HG03103 (cell line): ENCODE results near the gene MCF2L2.
"Not testable (repeated sequence)": the region's sequence is repeated elsewhere in the genome, so short reads cannot be mapped to it uniquely, and the experiment has no call there.

Experiments used
- ATAC-seq: cut with Tn5 transposase; IDR thresholded peaks from one replicate; pipeline ENCODE4 v1.9.1; 2021; ENCODE audit warnings: low read depth; ENCODE audit not compliant: unreplicated experiment

Gene MCF2L2, protein sequence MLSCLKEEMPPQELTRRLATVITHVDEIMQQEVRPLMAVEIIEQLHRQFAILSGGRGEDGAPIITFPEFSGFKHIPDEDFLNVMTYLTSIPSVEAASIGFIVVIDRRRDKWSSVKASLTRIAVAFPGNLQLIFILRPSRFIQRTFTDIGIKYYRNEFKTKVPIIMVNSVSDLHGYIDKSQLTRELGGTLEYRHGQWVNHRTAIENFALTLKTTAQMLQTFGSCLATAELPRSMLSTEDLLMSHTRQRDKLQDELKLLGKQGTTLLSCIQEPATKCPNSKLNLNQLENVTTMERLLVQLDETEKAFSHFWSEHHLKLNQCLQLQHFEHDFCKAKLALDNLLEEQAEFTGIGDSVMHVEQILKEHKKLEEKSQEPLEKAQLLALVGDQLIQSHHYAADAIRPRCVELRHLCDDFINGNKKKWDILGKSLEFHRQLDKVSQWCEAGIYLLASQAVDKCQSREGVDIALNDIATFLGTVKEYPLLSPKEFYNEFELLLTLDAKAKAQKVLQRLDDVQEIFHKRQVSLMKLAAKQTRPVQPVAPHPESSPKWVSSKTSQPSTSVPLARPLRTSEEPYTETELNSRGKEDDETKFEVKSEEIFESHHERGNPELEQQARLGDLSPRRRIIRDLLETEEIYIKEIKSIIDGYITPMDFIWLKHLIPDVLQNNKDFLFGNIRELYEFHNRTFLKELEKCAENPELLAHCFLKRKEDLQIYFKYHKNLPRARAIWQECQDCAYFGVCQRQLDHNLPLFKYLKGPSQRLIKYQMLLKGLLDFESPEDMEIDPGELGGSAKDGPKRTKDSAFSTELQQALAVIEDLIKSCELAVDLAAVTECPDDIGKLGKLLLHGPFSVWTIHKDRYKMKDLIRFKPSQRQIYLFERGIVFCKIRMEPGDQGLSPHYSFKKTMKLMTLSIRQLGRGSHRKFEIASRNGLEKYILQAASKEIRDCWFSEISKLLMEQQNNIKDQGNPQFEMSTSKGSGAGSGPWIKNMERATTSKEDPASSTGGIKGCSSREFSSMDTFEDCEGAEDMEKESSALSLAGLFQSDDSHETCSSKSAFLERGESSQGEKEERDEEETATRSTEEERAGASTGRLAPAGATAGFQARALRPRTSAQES

DNA sequence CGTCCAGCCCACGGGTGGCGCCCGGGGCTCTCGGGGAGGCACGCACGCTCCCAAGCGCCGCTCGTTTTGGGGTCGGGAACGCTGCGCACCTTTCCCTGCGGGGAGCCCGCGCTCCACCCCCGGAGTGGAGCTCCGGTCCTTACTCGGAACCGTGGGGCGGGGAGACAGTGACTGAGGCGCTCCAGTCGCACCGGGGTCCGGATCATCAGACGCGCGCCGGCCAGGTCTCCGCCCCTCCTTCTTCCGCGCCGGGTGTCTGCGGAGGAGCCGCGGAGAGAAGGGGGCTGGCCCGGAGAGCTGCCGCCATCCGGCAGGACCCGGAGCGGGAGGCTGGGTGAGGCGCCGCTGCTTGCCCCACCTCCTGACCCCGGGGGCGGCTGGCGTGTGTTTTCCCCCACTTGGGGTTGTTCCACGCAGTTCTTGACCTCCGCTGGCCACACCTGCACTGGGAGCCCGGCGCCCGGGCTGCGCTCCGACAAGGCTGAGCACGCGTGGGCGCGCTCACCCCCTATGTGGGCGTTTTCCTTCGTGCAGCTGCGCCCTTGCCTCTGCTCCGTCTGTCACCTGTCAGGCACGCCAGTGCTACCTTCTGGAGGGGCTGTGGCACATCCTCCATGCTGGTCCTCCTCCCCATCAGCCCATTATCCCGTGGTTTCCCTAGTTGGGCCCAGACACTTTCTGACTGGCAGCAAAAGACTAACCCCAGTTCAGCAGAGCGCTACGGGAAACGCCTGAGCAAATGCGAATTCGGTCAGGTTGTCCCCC is at the start of gene MCF2L2:
Gene MCF2L2 (minus strand): TSS at position 173 of the 765 bp plus-strand sequence. CDS start 642 bp downstream, outside the sequence.
- peak; percentile 77 for ATAC-seq

DNA sequence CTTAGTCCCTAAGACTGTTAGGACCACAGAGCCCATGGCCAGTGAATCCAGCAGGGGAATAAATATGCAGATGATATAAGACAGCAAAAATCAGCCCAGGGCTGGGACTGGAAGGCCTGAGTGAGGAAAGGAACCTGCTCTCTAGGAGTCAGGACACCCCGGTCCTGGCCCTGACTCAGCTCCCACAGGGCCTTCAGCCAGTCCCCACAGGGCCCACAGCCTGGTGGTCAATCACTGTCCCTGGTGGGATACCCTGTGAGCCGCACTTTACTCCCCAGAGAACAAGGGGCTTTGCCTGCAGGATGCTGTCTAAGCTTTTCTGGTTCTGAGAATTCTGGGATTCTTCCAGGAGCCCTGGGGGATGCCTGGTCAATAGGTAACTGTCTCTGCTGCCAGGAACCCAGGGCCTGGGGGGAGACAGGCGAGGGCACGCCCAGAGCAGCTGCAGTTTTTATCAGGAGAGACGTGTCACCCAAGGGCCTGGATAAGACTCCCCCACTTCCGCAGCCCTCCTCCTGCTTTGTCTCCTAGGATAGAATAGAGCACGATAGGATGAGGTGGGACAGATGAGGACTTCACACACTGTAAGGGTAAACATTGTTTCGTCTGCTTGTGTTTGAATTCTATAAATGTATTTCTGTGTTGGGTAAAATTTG is 49.5 kb upstream of the MCF2L2 start:
- ATAC-seq, result no peak

DNA sequence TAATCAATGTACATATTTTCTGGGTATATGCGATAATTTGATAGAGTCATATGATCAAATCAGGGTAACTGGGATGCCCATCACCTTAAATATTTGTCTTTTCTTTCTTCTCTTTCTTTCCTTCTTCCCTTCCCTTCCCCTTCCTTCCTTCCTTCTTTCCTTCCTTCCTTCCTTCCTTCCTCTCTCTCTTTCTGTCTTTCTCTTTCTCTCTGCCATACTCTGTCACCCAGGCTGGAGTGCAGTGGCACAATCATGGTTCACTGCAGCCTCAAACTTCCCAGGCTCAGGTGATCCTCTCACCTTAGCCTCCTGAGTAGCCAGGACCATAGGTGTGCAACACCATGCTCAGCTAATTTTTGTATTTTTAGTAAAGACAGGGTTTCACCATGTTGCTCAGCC is 47.3 kb upstream of the MCF2L2 start:
- not testable (repeated sequence) for ATAC-seq

DNA sequence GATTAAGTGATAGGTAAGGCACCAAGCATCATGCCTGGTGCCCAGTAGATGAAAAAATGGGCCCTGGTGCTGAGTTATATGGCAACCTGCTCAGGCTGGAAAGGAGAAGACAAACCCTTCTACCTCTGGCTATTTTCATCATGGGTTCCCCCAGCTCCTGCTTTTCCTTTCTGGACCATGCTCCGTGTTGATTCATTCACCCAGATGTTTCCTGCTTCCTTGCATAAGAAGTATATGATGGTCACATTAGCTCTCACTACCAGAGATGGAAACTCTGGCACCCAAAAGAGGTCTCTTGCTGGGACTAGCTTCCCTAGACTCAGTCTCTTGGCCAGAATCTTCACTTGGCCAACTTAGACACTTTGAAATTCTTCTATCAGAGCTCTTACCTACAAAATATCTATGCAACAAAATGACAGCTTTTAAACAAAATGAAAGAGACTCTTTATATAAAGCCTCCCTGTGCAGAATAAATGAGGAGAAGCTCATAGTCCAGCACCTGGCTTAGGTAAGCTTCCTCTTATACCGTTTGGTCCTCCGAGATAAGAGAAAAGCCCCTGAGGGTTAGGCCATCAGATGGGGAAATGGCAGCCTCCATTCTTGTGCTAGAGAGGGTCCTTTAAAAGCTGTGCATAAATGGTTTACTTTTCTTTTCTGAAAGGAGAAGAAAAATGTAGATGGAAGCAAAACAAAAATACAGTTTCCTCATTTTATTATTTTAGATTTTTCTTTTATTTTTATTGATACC is 46.8 kb upstream of the MCF2L2 start:
- no peak for ATAC-seq

DNA sequence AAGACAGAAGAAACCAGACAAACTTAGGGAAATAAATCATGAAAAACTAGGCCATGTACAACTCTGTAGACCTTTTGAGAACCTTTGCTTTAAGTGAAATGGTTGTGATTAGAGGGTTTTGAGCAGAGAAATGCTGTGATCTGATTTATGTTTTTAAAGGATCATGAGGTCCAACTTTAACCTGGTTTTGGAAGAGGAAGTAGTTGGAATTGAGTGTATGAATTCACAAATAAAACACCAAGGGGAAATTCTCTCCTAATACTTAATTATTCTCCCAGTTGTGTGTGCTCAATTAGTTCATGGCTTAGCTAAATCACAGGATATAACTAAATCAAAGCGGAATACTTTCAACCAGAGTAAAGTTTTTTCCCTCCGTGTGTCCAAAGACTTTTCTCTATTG is 45.5 kb upstream of the MCF2L2 start:
- no peak for ATAC-seq

DNA sequence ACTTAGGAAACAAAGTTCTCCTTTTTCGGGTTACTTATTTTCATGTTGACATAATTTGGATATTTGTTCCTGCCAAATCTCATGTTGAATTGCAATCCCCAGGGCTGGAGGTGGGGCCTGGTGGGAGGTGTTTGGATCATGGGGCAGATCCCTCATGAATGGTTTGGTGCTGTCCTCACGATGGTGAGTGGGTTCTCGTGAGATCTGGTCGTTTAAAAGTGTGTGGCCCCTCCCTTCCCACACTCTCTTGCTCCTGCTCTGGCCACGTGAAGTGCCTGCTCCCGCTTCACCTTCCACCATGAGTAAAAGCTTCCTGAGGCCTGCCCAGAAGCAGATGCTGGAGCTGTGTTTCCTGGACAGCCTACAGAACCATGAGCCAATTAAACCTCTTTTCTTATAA is 43.7 kb upstream of the MCF2L2 start:
- ATAC-seq, result no peak

DNA sequence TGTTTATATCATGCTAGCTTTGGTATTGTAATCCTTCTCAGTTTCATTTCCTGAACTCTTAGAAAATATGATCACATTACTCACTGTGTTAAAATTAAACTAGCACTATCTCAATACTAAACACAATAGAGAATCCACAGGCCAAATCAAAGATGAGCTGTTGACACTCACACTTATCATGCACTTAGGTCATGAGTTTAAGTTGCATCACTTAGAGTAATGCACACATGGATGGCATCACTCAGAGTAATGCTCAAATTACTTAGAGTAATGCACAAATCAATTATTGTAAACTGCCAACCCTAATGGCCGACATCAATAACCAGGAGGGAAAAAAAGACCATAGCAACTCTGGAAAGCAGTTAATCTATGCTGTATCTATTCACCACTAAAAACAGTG is 40.0 kb upstream of the MCF2L2 start:
- no peak for ATAC-seq

DNA sequence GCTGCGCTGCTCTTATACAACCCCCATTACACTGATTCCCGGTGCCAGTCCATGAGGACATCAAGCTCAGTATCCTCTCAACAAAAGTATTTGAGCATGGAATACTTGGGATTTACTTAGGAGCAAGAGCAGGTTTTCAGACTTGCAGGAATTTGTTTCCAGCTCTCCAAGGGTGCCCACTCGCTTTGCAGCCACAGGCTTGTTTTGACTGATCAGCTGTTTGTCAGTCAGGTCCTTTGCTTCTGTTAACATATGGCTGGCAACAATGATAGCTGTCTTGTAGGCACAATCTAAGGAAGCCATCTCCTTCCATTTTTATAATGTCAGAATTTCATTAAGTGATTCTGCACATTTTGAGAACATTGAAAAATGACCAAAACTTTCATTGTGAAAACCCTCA is 38.2 kb upstream of the MCF2L2 start:
- no peak for ATAC-seq

DNA sequence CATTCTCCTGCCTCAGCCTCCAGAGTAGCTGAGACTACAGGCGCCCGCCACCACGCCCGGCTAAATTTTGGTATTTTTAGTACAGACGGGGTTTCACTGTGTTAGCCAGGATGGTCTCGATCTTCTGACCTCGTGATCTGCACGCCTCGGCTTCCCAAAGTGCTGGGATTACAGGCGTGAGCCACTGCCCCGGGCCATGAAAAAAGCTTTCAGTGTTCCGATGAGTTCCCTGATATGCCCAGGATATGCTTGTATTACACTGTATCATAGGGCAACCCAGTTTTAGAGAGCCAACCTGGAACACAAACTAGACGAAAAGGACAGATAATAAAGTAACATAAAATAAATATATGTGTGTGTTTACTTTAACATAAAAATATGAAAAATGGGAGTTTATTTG is 37.3 kb upstream of the MCF2L2 start:
- ATAC-seq, result not testable (repeated sequence)

DNA sequence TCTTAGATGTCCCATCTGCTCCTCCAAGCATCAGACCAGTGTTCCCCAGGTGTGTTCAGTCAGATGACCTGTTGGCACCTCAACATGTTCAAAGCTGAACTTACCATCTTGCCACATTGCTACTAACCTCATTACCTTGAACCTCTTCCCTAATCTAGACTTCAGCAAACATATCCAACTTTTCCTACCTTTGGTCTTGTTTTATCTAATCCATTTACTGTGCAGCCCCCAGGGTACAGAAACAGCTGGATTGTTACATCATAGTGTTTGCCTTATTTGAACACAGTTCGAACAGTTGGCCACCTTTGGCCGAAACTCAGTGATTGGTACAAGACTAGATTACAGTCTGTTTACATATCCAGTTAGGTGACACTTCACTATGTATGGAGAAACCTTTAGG is 36.1 kb upstream of the MCF2L2 start:
- no peak for ATAC-seq

DNA sequence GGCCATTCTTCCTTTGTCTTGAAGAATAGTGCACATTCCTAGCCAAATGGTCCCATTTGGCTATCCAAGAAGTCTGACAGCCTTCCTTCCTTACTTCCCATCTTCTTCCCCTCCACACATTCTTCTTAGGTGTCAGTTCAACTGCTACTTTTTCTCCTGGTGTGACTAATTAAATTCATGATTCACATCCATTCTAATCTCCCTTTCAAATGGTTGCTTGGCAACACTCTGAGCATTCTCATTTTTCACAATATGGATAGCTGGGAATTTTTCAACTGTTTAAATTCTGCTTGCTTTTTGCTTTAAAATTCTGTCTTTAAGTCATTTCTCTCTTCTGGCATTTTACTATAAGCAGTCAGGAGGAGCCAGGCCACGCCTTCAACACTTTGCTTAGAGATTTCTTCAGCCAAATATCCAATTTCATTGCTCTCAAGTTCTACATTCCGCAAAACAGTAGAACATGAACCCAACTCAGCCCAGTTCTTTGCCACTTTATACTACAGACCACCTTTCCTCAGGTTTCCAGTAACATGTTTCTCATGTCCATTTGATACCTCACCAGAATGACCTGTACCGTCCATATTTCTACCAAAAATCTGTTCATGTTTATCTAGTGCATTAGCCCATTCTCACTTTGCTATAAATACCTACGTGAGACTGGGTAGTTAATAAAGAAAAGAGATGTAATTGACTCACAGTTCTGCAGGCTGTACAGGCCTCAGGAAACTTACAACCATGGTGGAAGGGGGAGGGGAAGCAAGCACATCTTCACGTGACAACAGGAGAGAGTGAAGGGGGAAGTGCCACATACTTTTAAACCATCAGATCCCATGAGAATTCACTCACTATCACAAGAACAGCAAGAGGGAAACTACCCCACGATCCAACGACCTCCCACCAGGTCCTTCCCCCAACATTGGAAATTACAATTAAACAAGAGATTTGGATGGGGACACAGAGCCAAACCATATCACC is 31.9 kb upstream of the MCF2L2 start:
- no peak for ATAC-seq

DNA sequence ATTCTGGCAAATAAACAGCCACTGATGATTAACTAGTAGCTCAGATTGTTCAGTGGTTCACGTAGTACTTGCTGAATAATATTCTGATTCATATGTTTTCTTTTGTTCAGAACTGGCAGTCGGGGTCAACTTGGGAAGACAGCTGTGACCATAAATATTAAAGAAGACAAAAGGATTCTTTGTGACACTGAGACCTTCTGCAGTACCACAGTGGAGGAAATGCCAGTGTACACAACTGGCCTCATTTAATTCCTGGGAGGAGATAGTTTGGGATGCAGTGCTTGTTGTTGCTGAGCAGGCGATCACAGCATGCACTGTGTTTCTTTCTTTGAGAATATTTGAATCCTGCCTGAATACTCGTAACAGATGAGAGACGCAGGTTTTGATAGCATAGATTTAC is 26.7 kb upstream of the MCF2L2 start:
- ATAC-seq, result no peak

DNA sequence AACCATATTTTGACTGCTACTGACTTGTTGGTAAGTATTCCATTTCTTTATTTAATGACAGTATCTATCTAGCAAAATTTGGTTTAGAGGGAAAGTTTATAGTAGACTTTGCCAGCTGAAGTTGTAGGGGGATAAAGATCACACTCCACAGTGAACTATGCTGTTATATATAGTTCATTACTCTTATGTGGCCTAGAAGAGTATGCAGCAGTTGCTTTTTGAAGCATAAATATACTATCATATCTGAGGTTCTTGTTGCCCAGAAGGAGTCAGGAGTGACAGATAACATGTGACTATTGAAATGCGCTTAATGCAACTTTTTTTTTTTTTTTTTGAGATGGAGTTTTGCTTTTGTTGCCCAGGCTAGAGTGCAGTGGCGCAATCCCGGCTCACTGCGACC is 25.6 kb upstream of the MCF2L2 start:
- ATAC-seq, result no peak

DNA sequence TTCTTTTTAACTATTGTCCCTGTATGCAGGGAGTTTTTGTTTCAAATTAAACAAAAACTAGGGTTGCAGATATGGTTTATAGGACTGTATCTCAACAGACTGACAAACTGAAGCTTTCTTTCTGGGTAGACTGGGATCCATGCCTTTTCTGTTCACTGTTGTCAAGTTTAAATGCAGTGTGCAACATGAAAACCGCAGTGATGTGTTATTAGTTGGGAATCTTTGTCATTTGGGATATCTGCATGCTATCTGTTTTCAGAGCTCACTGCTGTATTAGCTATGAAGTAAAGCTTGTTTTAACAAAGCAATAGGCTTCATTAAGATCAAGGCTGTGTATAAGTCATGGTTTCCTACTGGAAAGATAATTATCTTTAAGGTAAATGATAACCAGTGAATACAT is 21.4 kb upstream of the MCF2L2 start:
- no peak for ATAC-seq

DNA sequence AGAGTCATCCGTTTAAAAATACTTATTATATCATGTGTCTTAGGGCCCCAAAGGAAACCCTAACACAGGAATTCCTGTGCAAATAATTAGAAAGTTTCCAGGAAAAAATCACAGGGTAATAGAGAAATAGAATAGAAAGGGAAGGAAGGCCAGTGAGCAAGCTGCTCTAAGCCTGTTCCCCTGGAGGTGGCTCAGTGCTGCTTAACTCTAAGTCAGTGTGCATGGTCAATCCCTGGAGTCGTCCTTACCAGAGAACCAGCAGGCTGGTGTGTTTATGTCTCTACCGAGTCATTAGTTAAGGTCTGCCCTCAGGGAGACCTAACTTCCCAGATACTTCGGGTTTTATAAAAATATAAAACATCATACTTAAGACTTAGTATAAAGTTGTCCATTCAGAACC is 21.0 kb upstream of the MCF2L2 start:
- no peak for ATAC-seq

DNA sequence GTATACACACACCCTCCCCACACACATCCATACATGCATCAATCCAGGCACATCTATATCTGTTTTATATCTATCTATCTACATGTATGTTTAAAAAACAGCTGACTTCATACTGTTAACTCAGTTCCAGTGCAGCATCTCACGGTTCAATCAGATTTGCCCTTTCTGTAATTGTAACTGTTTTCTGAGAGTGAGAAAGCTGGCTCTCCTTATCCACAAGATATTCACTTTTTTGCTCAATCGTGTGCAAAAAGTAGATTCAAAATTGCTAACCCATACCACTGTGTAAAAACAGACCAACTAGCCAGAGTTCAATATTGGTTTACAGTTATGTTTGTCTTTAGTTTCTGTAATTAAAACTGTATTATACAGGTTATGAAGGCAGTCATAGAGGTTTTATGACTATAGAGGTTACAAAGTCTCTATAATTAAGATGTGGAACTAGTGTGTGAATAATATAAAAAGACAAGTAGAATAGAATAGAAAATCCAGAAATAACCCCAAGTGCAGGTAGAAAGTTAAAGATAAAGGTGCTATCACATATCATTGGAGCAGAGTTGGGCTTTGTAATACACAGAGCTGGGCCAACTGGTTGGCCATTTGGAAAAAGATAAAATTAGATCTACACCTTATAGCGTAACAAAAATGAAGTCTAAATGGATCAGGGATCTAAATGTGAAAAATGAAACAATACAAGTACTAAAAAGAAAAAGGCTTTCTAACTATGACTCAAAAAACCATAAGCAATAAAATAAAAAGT is 20.1 kb upstream of the MCF2L2 start:
- no peak for ATAC-seq

DNA sequence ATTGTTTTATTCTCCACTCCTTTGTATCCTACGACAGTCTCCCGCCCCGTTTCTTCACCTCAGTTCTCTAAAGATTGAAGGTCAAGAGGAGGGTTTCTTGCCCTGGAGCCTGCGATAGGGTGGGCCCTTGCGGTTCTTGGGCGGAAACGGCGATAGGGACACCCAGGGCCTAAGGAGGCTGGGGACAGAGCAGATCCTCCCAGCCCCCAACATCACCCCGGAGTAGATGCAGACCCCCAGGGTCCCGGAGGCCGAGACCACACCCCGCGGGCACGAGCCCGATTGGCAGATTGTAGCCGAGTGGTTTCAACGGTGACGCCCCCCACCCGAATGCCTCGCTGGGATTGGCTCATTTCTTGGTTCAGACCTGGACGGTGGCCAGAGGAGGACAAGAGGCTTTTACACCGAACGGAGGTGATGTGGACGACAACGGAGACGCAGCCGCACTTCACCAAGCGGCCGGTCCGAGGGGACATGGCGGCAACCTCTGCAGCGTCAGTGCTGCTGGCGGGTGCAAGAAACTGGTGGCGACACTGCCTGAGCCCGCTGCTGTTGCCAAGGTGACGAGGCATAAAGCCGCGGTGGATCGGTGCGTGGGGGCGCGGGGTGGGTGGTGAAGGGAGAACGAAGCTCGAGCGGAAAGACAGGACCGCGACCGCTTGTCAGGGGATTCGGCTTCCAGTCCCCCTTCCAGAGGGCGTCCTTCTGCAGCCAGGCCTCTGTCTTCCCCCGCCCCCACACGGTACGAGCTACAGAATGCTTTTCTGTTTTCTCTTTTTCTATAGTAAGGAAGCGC is 19.0 kb upstream of the MCF2L2 start:
- ATAC-seq, result peak; percentile 76
